Neuron (in vitro differentiated cells): Measurements from ENCODE around the gene TMEM121.
"Not testable (repeated sequence)": the region's sequence is repeated elsewhere in the genome, so short reads cannot be mapped to it uniquely, and the experiment has no call there.

Source experiments
- H2AFZ ChIP-seq: one replicate; pipeline ENCODE4 v1.6.1; 2013; ENCODE audit warnings: low read depth, mild to moderate bottlenecking, inconsistent platforms, low read length, moderate library complexity
- H3K27me3 ChIP-seq: one replicate; pipeline ENCODE4 v1.6.1; 2013; ENCODE audit warnings: low read length; ENCODE audit not compliant: insufficient read depth
- H3K36me3 ChIP-seq: one replicate; pipeline ENCODE4 v1.6.1; 2013; ENCODE audit warnings: low read length; ENCODE audit not compliant: insufficient read depth
- H3K4me1 ChIP-seq: one replicate; pipeline ENCODE4 v1.6.1; 2013; ENCODE audit warnings: low read length; ENCODE audit not compliant: insufficient read depth
- H3K4me3 ChIP-seq: 2 replicates; pipeline ENCODE4 v1.5.1; 2013; ENCODE audit warnings: mild to moderate bottlenecking, low read length, moderate library complexity
- H3K9me3 ChIP-seq: one replicate; pipeline ENCODE4 v1.6.1; 2013; ENCODE audit warnings: low read length

Gene TMEM121

DNA sequence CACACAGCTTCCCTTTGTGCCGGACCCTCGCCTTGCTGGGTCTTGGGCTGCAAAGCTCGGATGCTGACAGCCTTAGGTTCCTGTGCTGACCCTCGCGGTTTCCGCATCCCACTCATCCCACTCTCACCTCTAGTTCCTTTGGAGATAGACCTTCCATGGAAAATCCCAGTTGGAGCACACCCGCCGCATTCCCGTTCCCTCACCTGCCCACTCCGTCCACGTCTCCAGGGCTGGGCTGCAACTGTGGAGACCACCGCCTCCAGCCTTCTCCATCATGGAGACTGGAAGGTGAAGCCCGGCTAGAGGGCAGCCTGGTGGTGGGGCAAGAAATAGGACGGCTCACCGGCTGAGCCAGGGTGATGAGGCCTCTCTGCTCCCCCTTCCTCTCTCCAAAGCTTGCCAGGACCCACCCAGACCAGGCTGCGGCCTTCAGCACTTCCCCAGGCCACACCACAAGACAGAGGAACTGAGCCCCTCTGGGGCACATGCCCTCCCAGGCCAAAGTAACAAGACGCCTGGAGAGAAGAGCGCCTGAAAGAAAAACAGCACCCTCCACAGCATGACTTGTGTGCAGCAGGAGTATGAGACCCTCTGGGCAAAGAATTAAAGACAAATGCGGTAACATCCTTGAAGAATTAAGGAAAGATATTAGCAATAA, 15.0 kb downstream of the TMEM121 start:
- no peak overlapping the region for H3K4me3 ChIP-seq
- no peaks in the 10 kb centered on the region for H3K36me3 ChIP-seq
- H3K4me1 ChIP-seq, result no peaks in the 10 kb centered on the region
- no peak overlapping the region for H2AFZ ChIP-seq
- peaks cover 8% of the 10 kb centered on the region for H3K27me3 ChIP-seq
- no peaks in the 10 kb centered on the region for H3K9me3 ChIP-seq

- not testable (repeated sequence) for H3K9me3 ChIP-seq, H2AFZ ChIP-seq, H3K36me3 ChIP-seq, H3K27me3 ChIP-seq, H3K4me1 ChIP-seq, H3K4me3 ChIP-seq
These were observed 19.3 kb downstream of the TMEM121 start for GRCh38 chr14:105545676-105546075.

DNA sequence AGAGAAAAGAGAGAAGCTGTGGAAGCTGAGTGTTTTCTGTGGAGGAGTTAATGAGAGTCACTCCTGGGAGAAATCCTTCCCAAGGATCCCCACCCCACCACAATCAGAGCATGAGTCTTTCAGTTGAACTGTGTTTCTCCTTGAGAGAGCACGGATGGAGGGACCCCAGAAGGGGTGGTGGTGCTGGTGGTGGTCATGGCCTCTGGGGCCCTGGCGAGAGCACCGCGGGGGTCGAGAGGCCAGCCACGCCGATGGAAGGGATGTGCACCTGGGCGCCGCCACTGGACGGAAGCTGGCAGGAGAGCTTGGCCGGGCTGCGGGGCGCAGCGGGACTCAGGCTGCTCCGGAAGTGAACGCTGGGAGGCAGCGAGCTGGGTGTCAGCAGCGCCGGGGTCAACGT, 20.0 kb downstream of the TMEM121 start:
- not testable (repeated sequence) for H3K27me3 ChIP-seq, H3K36me3 ChIP-seq, H3K4me1 ChIP-seq, H2AFZ ChIP-seq, H3K4me3 ChIP-seq, H3K9me3 ChIP-seq

- H3K27me3 ChIP-seq, H3K4me1 ChIP-seq, H3K9me3 ChIP-seq, H3K36me3 ChIP-seq, H2AFZ ChIP-seq, H3K4me3 ChIP-seq: not testable (repeated sequence)
These were observed 20.7 kb downstream of the TMEM121 start for GRCh38 chr14:105547072-105547471.

DNA sequence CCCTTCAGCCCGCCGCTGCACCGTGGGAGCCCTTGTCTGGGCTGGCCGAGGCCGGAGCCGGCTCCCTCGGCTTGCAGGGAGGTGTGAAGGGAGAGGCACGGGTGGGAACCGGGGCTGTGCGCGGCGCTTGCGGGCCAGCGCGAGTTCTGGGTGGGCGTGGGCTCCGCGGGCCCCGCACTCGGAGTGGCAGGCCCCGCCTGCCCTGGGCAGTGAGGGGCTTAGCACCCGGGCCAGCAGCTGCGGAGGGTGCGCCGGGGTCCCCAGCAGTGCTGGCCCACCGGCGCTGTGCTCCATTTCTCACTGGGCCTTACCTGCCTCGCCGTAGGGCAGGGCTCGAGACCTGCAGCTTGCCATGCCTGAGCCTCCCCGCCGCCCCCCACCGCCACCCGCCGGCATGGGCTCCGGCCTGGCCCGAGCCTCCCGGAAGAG, 21.4 kb downstream of the TMEM121 start:
- no peak overlapping the region for H3K4me3 ChIP-seq
- peaks cover 11% of the 10 kb centered on the region for H3K27me3 ChIP-seq
- H3K36me3 ChIP-seq, result no peaks in the 10 kb centered on the region
- peaks cover 3% of the 10 kb centered on the region for H3K9me3 ChIP-seq
- H3K4me1 ChIP-seq, result no peaks in the 10 kb centered on the region
- no peak overlapping the region for H2AFZ ChIP-seq

- H3K27me3 ChIP-seq, result peaks cover 22% of the 10 kb centered on the region
- H3K36me3 ChIP-seq, result no peaks in the 10 kb centered on the region
- H3K9me3 ChIP-seq, result peaks cover 3% of the 10 kb centered on the region
- no peak overlapping the region for H3K4me3 ChIP-seq
- H3K4me1 ChIP-seq, result no peaks in the 10 kb centered on the region
- no peak overlapping the region for H2AFZ ChIP-seq
These were observed 23.1 kb downstream of the TMEM121 start for GRCh38 chr14:105549481-105549880.

DNA sequence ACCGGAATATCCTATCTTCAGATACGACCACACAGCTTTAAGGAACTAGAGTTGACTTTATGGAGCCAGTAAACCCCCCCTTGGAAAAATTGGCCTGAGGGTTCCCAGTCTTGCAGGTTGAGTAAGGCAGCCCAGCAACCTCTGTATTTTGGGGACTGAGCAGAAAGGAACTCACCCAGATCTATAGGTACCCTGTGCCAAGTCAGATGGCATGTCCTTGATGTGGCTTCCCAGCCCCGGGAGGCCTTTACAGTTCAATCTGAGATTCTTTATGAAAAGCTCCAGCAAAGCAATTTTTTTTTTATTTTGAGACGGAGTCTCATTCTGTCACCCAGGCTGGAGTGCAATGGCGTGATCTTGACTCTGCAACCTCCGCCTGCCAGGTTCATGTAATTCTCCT, 27.6 kb downstream of the TMEM121 start:
- no peak overlapping the region for H3K4me3 ChIP-seq
- H3K36me3 ChIP-seq, result no peaks in the 10 kb centered on the region
- peaks cover 30% of the 10 kb centered on the region for H3K27me3 ChIP-seq
- H3K4me1 ChIP-seq, result no peaks in the 10 kb centered on the region
- peaks cover 3% of the 10 kb centered on the region for H3K9me3 ChIP-seq
- no peak overlapping the region for H2AFZ ChIP-seq

DNA sequence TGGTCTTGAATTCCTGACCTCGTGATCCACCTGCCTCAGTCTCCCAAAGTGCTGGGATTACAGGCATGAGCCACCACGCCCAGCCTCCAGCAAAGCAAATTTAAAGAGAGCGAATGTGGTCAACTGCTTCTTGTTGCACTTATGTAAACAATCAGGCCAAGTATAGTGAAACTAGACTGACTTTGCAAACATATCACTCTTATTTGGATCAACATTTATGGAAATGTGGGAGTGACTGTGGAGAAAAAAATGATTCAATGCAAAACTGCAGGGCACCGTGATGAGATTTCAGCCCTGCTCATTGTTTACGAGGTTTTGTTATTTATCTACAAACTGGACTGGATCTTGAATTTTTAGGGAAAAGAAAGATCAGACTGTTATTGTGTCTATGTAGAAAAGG, 28.1 kb downstream of the TMEM121 start:
- H3K9me3 ChIP-seq, result peaks cover under 1% of the 10 kb centered on the region
- no peak overlapping the region for H2AFZ ChIP-seq
- H3K36me3 ChIP-seq, result no peaks in the 10 kb centered on the region
- peaks cover 30% of the 10 kb centered on the region for H3K27me3 ChIP-seq
- H3K4me3 ChIP-seq, result no peak overlapping the region
- H3K4me1 ChIP-seq, result no peaks in the 10 kb centered on the region

GRCh38 chr14:105557671-105558070, 31.3 kb downstream of the TMEM121 start:
- not testable (repeated sequence) for H2AFZ ChIP-seq, H3K36me3 ChIP-seq

GRCh38 chr14:105558449-105559154, 32.2 kb downstream of the TMEM121 start:
- not testable (repeated sequence) for H3K36me3 ChIP-seq, H3K9me3 ChIP-seq, H3K4me3 ChIP-seq, H3K4me1 ChIP-seq, H2AFZ ChIP-seq
- H3K27me3 ChIP-seq, result peaks cover 15% of the 10 kb centered on the region

More at GRCh38 chr14:105557671-105558070, 31.3 kb downstream of the TMEM121 start:
- not testable (repeated sequence) for H3K9me3 ChIP-seq, H3K4me3 ChIP-seq, H3K4me1 ChIP-seq
- H3K27me3 ChIP-seq, result peaks cover 20% of the 10 kb centered on the region

- not testable (repeated sequence) for H3K9me3 ChIP-seq, H3K4me3 ChIP-seq, H3K4me1 ChIP-seq, H3K27me3 ChIP-seq, H3K36me3 ChIP-seq, H2AFZ ChIP-seq
These were observed 33.1 kb downstream of the TMEM121 start for GRCh38 chr14:105559384-105560047.

GRCh38 chr14:105560048-105560669, 33.8 kb downstream of the TMEM121 start:
- not testable (repeated sequence) for H3K27me3 ChIP-seq, H3K4me3 ChIP-seq, H3K4me1 ChIP-seq, H2AFZ ChIP-seq, H3K36me3 ChIP-seq, H3K9me3 ChIP-seq

DNA sequence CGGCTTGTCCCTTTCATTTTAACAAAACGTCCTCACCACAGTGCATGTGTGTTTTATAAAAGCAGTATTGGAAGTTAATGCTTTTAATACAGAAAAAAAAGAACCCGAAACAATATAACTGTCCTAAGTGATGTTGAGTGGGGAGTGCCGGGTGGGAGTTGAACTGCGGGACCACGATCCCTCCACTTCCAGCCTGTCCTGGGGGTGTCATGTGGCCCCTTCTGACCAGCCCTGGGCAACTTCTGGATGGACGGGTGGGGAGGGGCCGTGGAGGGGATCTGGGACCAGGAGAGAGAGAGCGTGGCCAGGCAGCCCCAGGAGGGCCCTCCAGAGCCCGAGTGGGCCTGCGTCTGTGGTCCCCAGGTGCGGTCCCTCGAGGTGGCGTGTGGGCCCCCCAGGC, 35.0 kb downstream of the TMEM121 start:
- not testable (repeated sequence) for H3K4me3 ChIP-seq, H3K36me3 ChIP-seq, H3K9me3 ChIP-seq, H3K27me3 ChIP-seq, H2AFZ ChIP-seq, H3K4me1 ChIP-seq
